ENCODE results near the gene SLC1A2.

DNA sequence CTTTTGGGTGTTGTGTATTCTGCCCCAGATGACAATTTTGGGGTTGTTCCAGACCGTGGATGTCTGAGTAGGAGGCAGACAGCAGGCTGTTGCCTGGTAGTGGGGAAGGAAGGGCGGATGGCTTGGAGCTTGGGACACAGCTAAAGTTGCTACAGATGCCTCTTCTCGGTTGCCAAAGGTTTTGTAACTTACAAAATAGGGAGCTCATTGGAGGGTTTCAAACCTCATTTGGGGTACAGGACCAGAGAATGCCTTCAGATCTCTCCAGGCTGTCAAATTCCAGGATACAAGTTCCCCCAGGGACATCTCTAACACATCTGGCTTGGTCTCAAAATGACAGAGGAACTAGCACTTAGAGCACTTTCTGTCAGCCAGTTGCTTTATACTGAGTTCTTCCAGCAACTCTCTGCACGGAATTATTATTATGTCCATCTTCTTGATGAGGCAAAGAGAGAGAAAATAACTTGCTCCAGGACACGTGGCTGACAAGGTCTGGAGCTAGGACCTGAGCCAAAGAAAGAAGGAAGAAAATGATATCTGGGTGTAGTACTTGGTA is 56.0 kb downstream of the SLC1A2 start:
- TF ChIP-seq CTCF (IDR thresholded peaks at IDR 0.05) (no peak), EZH2 (IDR thresholded peaks at IDR 0.05) (no peak)

All from neural progenitor cell (in vitro differentiated cells).